Left renal pelvis (tissue), 4 donors: ENCODE results near the gene NEK8. TPM values are rescaled to one million over a fixed set of nuclear protein-coding genes. Genes with fewer than 3 reads are reported as not detected.
"Not testable (repeated sequence)": the region's sequence is repeated elsewhere in the genome, so short reads cannot be mapped to it uniquely, and the experiment has no call there.

Source experiments
- DNase-seq, 4 donors: peaks; one replicate each; pipeline ENCODE4 v3.0.0-alpha.2; 2013; ENCODE audit warnings: low read depth in 4 of 4, low spot score in 3 of 4
- polyA plus RNA-seq, 4 donors: library from polyadenylated mRNA; unstranded; fragments of 120-200 nt; gene quantifications; one replicate each; pipeline ENCODE4 v1.2.1, GENCODE V29; 2013; ENCODE audit not compliant: insufficient read length in 4 of 4

NEK8 gene
- polyA plus RNA-seq, 4 donors = 2.8 to 13.2 (median 7.2) TPM

- DNase-seq = no peak
Measured at GRCh38 chr17:28724500-28725165, 4.0 kb upstream of the NEK8 start.

GRCh38 chr17:28725166-28725659, 3.4 kb upstream of the NEK8 start:
- DNase-seq = no peak

- DNase-seq = no peak
Measured at GRCh38 chr17:28725660-28726225, 2.8 kb upstream of the NEK8 start.

- no peak for DNase-seq
Measured at GRCh38 chr17:28726226-28726626, 2.4 kb upstream of the NEK8 start, which contains the start of gene TLCD1. TSS of gene TLCD1 (minus strand) at chr17:28726233. CDS start at chr17:28726097, 136 bp downstream.

- DNase-seq = peak in 1 of 4 donors; percentile 89
Measured at GRCh38 chr17:28726627-28727491, 1.7 kb upstream of the NEK8 start.

GRCh38 chr17:28729950-28730330, 1.4 kb downstream of the NEK8 start:
- DNase-seq = no peak

- no peak for DNase-seq
Measured at GRCh38 chr17:28733346-28733745, 4.8 kb downstream of the NEK8 start.

GRCh38 chr17:28734712-28735241, 6.2 kb downstream of the NEK8 start:
- DNase-seq = no peak

- DNase-seq = no peak
Measured at GRCh38 chr17:28735242-28735722, 6.7 kb downstream of the NEK8 start.

- not testable (repeated sequence) for DNase-seq
Measured at GRCh38 chr17:28735913-28736769, 7.6 kb downstream of the NEK8 start.

GRCh38 chr17:28737316-28737715, 8.7 kb downstream of the NEK8 start:
- DNase-seq = no peak

GRCh38 chr17:28737770-28738679, 9.4 kb downstream of the NEK8 start:
- DNase-seq = no peak

GRCh38 chr17:28738680-28739384, 10.2 kb downstream of the NEK8 start:
- no peak for DNase-seq

- no peak for DNase-seq
Measured at GRCh38 chr17:28740406-28741357, 12.1 kb downstream of the NEK8 start.

- no peak for DNase-seq
Measured at GRCh38 chr17:28741358-28742349, 13.1 kb downstream of the NEK8 start.
